Measurements from ENCODE around the gene RAMP3.

The RAMP3 gene

GRCh38 chr7:45178241-45179225 is 20.9 kb downstream of the RAMP3 start:
- DNase-seq: no peak

GRCh38 chr7:45179666-45180065 is 22.1 kb downstream of the RAMP3 start:
- DNase-seq: no peak

DNA sequence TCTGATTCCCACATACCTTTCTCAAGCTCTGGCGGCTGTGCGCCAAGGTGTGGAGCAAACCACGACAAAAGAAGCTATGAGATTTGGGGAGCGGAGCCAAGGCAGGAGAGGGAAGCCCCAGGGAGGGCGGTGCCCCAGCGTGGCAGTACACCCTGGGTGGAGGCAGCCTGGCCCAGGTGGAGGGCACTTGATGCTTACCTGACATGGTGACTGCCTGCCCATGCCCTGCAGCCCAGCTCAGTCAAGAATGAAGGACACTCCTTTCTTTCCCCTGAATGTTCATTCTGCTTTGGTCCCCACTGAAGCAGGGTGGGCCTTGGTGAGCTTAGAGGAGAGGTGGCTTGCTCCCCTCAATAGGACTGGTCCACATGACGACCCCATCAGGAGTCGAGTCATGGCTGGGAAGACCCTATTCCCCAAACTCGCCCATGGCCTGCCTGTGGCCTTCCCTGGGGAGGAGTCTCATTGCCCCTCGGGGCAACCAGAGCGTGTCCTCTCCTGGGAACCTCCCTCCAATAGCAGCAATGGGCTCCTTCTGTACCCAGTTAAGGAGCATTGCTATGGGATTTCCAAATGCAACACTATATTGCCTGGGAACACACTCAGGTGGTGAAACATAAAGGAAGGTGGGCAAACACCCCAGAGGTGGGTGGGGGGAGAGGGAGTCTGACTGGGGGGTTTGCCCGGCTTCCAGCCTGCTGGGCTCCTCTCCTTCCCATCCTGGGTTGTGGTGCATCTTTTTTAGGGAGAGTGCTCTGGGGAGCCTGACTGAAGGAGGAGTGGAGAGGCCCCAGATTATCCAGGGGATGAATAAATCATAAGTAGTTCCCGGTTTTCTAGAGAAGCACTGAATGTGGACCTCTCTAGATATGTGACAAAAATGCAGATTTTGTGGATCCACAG is 22.7 kb downstream of the RAMP3 start:
- DNase-seq: no peak

- DNase-seq: no peak
Observed at GRCh38 chr7:45181286-45181960, 23.8 kb downstream of the RAMP3 start.

DNA sequence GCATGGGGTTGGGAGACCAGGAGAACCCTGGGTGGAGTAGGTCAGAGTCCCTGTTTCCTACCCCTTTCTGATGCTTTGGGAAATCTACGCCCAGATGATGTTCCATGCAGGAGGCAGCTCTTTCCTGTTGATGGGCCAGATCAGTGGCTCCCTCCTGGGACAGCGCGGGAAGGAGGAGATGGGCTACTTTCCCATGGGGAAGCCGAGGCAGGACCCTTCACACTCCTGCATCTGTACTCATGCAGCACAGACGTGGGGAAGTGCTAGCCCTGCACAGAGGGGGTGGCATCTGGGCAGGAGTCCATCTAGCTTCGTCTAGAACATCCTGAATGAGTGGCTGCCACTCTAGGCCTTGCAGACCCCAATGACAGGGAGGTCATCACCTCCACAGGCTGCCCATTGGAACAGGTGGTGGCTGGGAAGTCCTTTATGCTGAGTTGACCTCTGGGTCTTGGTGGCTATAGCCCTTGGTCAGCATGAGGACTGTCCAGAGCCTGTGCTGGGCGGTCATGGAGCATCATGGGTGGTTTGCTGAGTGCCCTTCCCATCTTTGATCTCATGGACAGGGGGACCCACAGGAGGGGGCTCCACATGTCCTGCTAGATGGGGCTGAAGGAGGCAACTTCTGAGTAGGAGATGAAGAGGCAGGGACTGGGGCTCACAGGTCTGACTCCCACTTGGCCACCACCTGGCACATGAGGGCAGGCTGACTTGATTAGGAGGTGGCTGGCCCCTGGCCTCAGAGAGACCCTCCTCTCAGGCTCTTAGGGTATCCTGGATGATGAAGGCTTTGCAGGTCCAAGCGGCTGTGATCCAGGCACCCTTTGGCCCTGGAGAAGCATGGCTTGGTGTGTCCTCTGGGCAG is 24.6 kb downstream of the RAMP3 start:
- DNase-seq: no peak

DNA sequence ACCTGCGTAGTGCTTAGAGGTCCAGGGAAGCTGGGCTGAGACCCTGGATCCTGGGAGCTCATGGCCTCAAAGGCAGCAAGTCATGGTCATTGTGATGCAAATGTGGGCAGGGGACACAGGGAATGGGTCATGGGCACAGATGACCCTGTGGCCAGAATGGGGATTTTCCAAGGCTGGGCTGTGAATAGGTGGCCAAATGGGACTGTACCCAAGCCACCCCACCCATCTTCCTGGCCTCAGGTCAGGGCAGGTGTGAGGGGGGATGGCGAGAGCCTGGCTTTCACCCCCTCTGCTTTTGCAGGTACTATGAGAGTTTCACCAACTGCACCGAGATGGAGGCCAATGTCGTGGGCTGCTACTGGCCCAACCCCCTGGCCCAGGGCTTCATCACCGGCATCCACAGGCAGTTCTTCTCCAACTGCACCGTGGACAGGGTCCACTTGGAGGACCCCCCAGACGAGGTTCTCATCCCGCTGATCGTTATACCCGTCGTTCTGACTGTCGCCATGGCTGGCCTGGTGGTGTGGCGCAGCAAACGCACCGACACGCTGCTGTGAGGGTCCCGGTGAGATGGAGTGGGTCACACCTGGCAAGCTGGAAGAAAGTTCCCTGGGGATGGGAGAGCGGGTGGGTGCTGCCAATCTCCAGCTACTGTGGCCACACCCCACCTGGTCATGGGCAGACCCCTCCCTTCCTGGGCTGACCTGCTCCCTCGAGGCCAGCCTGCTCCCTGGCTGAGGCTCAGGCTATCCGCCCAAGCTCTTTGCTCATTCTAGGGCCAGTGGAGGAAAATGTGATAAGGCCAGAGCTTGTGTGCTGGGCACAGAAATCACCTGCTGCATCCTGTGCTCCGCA is 25.5 kb downstream of the RAMP3 start:
- no peak for DNase-seq

DNA sequence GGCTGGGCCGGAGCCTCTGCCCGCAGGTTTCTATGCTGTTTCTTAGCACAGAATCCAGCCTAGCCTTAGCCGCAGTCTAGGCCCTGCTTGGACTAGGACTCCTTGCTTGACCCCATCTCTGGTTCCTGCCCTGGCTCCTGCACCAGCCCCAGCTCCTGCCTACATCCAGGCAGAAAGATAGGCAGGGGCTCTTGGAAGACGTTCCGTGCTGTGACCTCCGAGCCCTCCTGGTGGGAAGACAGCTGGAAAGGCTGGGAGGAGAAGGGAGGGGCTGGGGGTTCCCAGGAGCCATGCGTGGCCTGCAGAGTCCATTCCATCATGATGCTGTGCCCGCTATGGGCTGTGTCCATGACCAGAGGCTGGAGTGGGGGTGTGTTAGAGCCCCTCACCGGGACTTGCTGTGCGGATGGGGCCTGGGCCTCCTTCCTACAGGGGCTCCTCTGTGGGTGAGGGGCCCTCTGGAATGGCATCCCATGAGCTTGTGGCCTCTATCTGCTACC is 26.2 kb downstream of the RAMP3 start:
- DNase-seq: no peak

DNA sequence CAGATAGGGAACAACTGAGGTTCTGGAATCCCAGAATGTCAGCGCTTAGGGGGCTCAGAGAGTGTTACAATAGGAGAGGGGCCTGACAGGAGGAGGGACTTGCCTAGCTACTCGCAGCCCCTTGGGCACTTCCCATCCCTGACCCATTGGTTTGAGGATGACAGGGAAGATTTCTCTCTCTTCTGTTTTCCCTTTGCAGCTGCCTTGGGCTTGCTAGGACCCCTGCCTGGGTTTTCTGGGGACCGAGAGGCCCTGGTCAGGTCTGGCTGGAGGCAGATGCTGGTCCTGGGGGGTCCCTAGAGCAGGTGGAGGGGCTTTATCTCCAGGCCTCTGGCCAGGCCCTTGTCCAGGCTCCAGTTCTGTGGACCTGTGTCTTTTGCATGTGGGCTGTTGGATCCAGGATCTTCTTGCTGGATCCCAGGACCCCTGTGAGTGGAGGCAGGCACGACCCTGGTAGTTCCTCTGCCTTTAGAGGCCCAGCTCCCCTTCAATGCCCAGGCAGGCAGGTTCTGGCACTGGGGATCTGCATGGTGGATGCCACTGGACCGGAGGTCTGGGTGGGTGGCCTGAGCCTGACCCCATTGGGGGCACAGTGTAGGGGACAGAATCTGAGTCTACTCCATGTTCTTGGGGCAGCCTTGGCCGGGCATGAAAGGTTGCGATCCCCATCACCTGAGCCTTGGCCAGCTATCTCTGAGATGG is 26.9 kb downstream of the RAMP3 start:
- no peak for DNase-seq

GRCh38 chr7:45185028-45185863 is 27.7 kb downstream of the RAMP3 start:
- no peak for DNase-seq

DNA sequence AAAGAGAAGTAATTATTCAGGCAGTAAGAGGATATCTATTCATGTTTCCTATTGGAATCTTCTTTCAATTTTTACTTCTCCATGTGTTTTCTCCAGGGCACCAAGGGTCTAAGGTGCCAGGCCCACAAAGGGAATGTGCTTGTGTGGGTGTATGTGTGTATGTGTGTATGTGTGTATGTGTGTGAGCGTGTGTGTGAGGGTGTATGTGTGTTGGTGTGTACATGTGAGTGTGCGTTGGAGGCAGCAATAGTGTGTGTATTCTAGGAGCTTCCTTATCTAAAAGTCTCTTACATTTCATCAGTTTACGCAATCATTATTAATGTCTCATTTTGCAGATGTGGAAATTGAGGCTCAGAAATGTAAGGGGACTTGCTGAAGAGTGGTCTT is 28.3 kb downstream of the RAMP3 start:
- no peak for DNase-seq

GRCh38 chr7:45186261-45186813 is 28.7 kb downstream of the RAMP3 start:
- DNase-seq: no peak

DNA sequence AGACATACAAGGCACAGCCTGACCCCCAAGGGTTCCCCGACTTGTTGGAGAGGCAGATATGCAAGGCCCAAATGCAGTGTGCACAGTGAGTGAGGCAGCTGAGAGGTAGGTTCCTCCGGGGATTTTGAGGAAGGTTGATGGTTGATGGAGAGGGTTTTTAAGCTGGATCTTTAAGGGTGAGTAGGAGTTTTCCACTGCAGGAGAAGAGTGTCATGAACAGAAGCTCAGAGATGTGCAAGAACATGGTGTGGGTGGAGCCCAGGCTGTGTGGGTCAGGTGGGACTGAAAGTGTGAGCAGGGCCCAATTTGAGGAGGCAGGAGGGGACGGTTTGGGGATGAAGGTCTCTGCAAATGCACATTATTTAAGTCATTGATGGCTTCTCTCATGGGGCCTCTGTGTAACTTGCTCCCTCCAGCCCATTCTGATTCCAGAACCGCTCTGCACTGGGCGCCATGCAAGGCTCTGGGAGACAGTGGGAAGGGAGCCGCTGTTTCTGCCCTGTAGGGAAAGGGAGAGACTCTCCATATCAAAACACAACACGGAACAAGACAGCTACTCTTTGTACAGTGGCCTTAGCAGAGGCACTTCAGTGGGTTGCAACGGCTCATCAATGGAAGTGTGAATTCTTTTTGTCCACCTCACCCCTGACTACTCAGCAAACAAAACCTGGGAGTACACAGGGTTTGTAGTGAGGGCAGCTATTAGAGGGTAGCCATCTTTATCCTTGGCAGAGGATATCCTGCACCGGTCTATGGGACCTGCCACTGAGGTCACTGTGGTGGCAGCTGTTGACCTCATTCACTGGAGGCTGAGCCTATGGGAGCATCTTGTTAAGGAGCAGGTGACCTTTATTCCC is 29.7 kb downstream of the RAMP3 start:
- DNase-seq: no peak

- no peak for DNase-seq
Observed at GRCh38 chr7:45187946-45188411, 30.4 kb downstream of the RAMP3 start.

DNA sequence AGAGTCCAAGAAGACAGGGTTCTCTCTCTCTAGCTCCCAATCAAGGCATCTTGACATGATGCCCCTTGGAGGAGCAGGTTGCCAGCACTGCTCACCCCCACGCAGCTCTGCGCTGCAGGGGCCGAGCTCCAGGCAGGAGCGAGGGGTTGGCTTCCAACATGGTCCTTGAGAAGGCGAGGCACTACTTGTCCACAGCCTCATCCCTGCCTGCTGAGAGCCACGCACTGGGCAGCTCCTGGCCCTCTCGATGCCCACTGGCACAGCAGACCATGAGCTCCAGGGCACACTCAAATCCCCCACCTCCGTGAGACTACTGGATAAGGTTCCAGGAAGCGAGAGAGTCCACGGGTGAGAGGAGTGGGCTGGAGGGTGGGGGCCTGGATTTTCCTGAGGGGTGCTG is 31.1 kb downstream of the RAMP3 start:
- DNase-seq: no peak

GRCh38 chr7:45189151-45189970 is 31.8 kb downstream of the RAMP3 start:
- DNase-seq: no peak
